HEK293 (cell line): ENCODE data around the gene GTF3C1.
"Not testable (repeated sequence)": the region's sequence is repeated elsewhere in the genome, so short reads cannot be mapped to it uniquely, and the experiment has no call there.

Experiments used
- CTCF ChIA-PET: fragments of 350-600 bp; formaldehyde crosslinking; extraction: SDS; loops from one replicate; lab custom pipeline; 2021; ENCODE audit warnings: antibody characterized with exemption; lab: Yijun Ruan, JAX
- POLR2A ChIA-PET: fragments of 300-600 bp; formaldehyde crosslinking; extraction: SDS; loops from one replicate; lab custom pipeline; 2020; ENCODE audit warnings: antibody characterized with exemption, inconsistent platforms; lab: Yijun Ruan, JAX
- H3K27ac ChIP-seq: fragments of 200-500 bp; sonication (Bioruptor generic); 2 replicates; pipeline ENCODE4 v1.5.1; 2014; ENCODE audit warnings: low read depth, low read length, control low read depth, inconsistent platforms; ENCODE audit errors: extremely low read depth
- H3K36me3 ChIP-seq, 2 experiments: fragments of 200-500 bp in 1 of 2; sonication (Bioruptor generic) in 1 of 2; 1 replicate in 1 of 2; 2 replicates in 1 of 2; pipeline ENCODE4 v1.5.1; 2014 to 2017; ENCODE audit warnings: inconsistent platforms in 2 of 2, low read length in 2 of 2; ENCODE audit not compliant: control insufficient read depth in 2 of 2, insufficient read depth in 1 of 2
- H3K4me1 ChIP-seq: fragments of 200-500 bp; sonication (Bioruptor generic); 2 replicates; pipeline ENCODE4 v1.5.1; 2014; ENCODE audit warnings: mild to moderate bottlenecking, low read length, inconsistent platforms; ENCODE audit not compliant: control insufficient read depth, insufficient read depth
- H3K4me3 ChIP-seq: 2 replicates; pipeline ENCODE4 v1.5.1; 2011; ENCODE audit warnings: low read depth, mild to moderate bottlenecking, control low read depth, low read length, moderate library complexity
- H3K9me3 ChIP-seq: fragments of 200-500 bp; sonication (Bioruptor generic); 2 replicates; pipeline ENCODE4 v1.5.1; 2014; ENCODE audit warnings: low read depth, low read length, inconsistent platforms; ENCODE audit not compliant: control insufficient read depth, insufficient read depth
- PRDM10 ChIP-seq: fragments of 450-650 bp; formaldehyde crosslinking; IDR thresholded peaks from 2 replicates; pipeline ENCODE4 v1.5.1; 2016; ENCODE audit warnings: missing biosample characterization, missing genetic modification characterization
- REST ChIP-seq: fragments of 450-650 bp; formaldehyde crosslinking; IDR thresholded peaks from 2 replicates; pipeline ENCODE4 v1.5.1; 2016; ENCODE audit warnings: missing biosample characterization, missing genetic modification characterization
- ZBTB21 ChIP-seq: fragments of 450-650 bp; formaldehyde crosslinking; IDR thresholded peaks from 2 replicates; pipeline ENCODE4 v1.5.1; 2017; ENCODE audit warnings: missing biosample characterization, missing genetic modification characterization
- ZBTB48 ChIP-seq: fragments of 450-650 bp; formaldehyde crosslinking; IDR thresholded peaks from 2 replicates; pipeline ENCODE4 v1.5.1; 2016; ENCODE audit warnings: missing biosample characterization, missing genetic modification characterization
- ZEB2 ChIP-seq: fragments of 450-650 bp; formaldehyde crosslinking; IDR thresholded peaks from 2 replicates; pipeline ENCODE4 v1.5.1; 2016; ENCODE audit warnings: missing biosample characterization, missing genetic modification characterization
- ZFP69B ChIP-seq: fragments of 450-650 bp; formaldehyde crosslinking; IDR thresholded peaks from 2 replicates; pipeline ENCODE4 v1.5.1; 2016; ENCODE audit warnings: missing biosample characterization, missing genetic modification characterization
- ZNF23 ChIP-seq: fragments of 450-650 bp; formaldehyde crosslinking; IDR thresholded peaks from 2 replicates; pipeline ENCODE4 v1.5.1; 2016; ENCODE audit warnings: missing biosample characterization, missing genetic modification characterization, borderline replicate concordance
- ZNF274 ChIP-seq, 2 experiments: fragments of 200-500 bp in 1 of 2; fragments of 450-650 bp in 1 of 2; sonication (Bioruptor generic) in 1 of 2; formaldehyde crosslinking in 1 of 2; IDR thresholded peaks; 2 replicates each; pipeline versions ENCODE4 v1.5.1 to v1.6.1; 2014 to 2016; ENCODE audit warnings: borderline replicate concordance in 1 of 2, inconsistent platforms in 1 of 2, low read length in 1 of 2, missing biosample characterization in 1 of 2, missing genetic modification characterization in 1 of 2
- ZNF354C ChIP-seq: fragments of 450-650 bp; formaldehyde crosslinking; IDR thresholded peaks from 2 replicates; pipeline ENCODE4 v1.5.1; 2016; ENCODE audit warnings: missing biosample characterization, missing genetic modification characterization, low read depth, borderline replicate concordance
- ZNF433 ChIP-seq: fragments of 450-650 bp; formaldehyde crosslinking; IDR thresholded peaks from 2 replicates; pipeline ENCODE4 v1.5.1; 2016; ENCODE audit warnings: missing biosample characterization, missing genetic modification characterization, low read depth
- ZNF48 ChIP-seq: fragments of 450-650 bp; formaldehyde crosslinking; IDR thresholded peaks from 2 replicates; pipeline ENCODE4 v1.5.1; 2016; ENCODE audit warnings: missing biosample characterization, missing genetic modification characterization
- ZNF560 ChIP-seq: fragments of 450-650 bp; formaldehyde crosslinking; IDR thresholded peaks from 2 replicates; pipeline ENCODE4 v1.5.1; 2017; ENCODE audit warnings: missing biosample characterization, missing genetic modification characterization, borderline replicate concordance
- ZNF580 ChIP-seq: fragments of 450-650 bp; formaldehyde crosslinking; IDR thresholded peaks from 2 replicates; pipeline ENCODE4 v1.5.1; 2016; ENCODE audit warnings: missing biosample characterization, missing genetic modification characterization
- ZNF692 ChIP-seq: fragments of 450-650 bp; formaldehyde crosslinking; IDR thresholded peaks from 2 replicates; pipeline ENCODE4 v1.5.1; 2016; ENCODE audit warnings: missing biosample characterization, missing genetic modification characterization
- ZNF747 ChIP-seq: fragments of 450-650 bp; formaldehyde crosslinking; IDR thresholded peaks from 2 replicates; pipeline ENCODE4 v1.5.1; 2016; ENCODE audit warnings: missing biosample characterization, missing genetic modification characterization
- ZSCAN4 ChIP-seq: fragments of 450-650 bp; formaldehyde crosslinking; IDR thresholded peaks from 2 replicates; pipeline ENCODE4 v1.5.1; 2017; ENCODE audit warnings: missing biosample characterization, missing genetic modification characterization

The GTF3C1 gene

GRCh38 chr16:27458258-27458657, 91.5 kb downstream of the GTF3C1 start:
- no peaks in the 10 kb centered on the region for H3K9me3 ChIP-seq
- no peak overlapping the region for H3K27ac ChIP-seq
- ChIA-PET POLR2A (no interaction called here), CTCF (interaction anchor here (0.6 kb wide), 1 partner anchor 347 kb away, joined by 3 read pairs; no protein-coding TSS in a partner anchor)
- H3K4me3 ChIP-seq, result no peak overlapping the region
- H3K36me3 ChIP-seq, result peaks cover 3 to 42% of the 10 kb centered on the region in 2 experiments; a peak in 2 of 3 replicates
- H3K4me1 ChIP-seq, result no peaks in the 10 kb centered on the region
- TF ChIP-seq ZNF433 (tag by site-specific recombination), result no peak
- no peak for TF ChIP-seq ZNF560 (tag by site-specific recombination)
- TF ChIP-seq ZBTB21 (tag by site-specific recombination), result no peak
- TF ChIP-seq ZNF580 (tag by site-specific recombination), result no peak
- TF ChIP-seq ZNF274 (IDR thresholded peaks at IDR 0.05; ENCODE audit: low read length), result no peak
- no peak for TF ChIP-seq ZNF274 (tag by site-specific recombination; IDR thresholded peaks at IDR 0.05; ENCODE audit: borderline replicate concordance)
- no peak for TF ChIP-seq ZNF354C
- TF ChIP-seq ZNF48 (tag by site-specific recombination), result no peak
- TF ChIP-seq ZBTB48 (tag by site-specific recombination), result no peak
- TF ChIP-seq REST (tag by site-specific recombination), result no peak
- no peak for TF ChIP-seq PRDM10 (tag by site-specific recombination)
- TF ChIP-seq ZFP69B (tag by site-specific recombination), result peak; percentile 85; the same call in 1 of the 2 replicates
- peak; percentile 76 for TF ChIP-seq ZNF692

GRCh38 chr16:27457605-27457900, 92.2 kb downstream of the GTF3C1 start:
- POLR2A ChIA-PET, result not testable (repeated sequence)
- CTCF ChIA-PET, result interaction anchor here (0.6 to 0.7 kb wide), 2 partner anchors 132 to 346 kb away, joined by 3 read pairs; no protein-coding TSS in a partner anchor

GRCh38 chr16:27455700-27456099, 94.0 kb downstream of the GTF3C1 start:
- CTCF ChIA-PET, result no interaction called here
- H3K9me3 ChIP-seq, result no peaks in the 10 kb centered on the region
- TF ChIP-seq ZEB2 (no peak), ZSCAN4 (tag by site-specific recombination) (no peak), ZNF747 (tag by site-specific recombination) (no peak), ZNF23 (no peak)
- peaks cover 3 to 16% of the 10 kb centered on the region in 2 experiments; a peak in 2 of 3 replicates for H3K36me3 ChIP-seq
- no peak overlapping the region for H3K27ac ChIP-seq
- H3K4me1 ChIP-seq, result no peaks in the 10 kb centered on the region
- H3K4me3 ChIP-seq, result no peak overlapping the region
- POLR2A ChIA-PET, result no interaction called here

More at GRCh38 chr16:27457605-27457900, 92.2 kb downstream of the GTF3C1 start:
- peaks cover 3 to 35% of the 10 kb centered on the region in 2 experiments; a peak in 2 of 3 replicates for H3K36me3 ChIP-seq
- H3K4me3 ChIP-seq, H3K9me3 ChIP-seq, H3K27ac ChIP-seq, H3K4me1 ChIP-seq: not testable (repeated sequence)
